GM18951 (cell line): ENCODE measurements around the gene FBXW10B.
"Not testable (repeated sequence)": the region's sequence is repeated elsewhere in the genome, so short reads cannot be mapped to it uniquely, and the experiment has no call there.

ENCODE experiments used
- in situ Hi-C: fragments of 300-500 bp; cut with MboI; formaldehyde crosslinking; loops from one replicate; pipeline ENCODE4 v1.12.0; 2022; ENCODE audit warnings: low sequenced_read_pairs, mixed read lengths, inconsistent platforms; ENCODE audit not compliant: unreplicated experiment

Gene FBXW10B

DNA sequence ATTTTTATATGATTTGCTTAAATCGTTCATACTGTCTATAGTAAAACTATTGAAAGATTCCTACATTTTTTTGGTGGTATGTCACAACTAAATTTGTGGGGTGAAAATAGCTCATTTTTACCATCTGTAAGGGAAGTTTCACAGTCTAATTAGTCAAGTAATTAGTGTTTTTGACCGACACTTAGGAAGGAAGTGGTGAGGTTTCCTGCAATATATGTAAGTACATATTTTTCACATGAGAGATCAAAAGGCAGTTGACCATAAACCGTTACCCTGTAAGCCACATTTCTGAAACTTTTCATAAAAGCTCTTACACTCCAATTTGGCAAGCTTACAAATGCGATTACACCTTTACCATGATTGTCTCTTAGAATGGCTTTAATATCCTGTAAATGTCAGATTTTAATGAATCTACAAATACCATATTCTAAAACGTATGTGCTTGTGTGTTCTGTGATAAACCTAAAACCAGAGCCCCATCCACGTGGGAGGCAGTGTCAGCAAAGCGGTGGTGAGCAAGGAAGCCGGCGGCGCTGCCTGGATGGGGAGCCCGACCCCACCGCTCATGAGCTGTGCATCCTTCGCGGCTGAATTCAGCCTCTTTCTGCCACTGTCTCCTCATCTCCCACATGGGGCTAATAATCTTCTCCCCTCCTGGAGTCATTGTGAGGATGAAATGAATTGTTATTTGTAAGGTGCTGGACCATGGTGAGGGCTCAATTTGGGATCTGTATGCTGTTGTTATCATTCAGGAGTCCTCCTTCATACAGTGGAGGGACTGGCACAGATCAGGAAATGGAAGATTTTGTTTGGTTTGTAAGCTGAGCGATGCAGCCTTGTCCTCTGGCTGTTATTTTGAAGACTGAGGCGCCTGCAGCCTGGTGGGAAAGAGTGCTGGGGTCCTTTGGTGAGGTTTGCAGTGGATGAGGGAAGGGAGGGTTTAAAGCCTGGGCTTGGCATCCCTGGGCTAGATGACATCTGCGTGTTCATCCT is 29.7 kb downstream of the FBXW10B start:
- in situ Hi-C loops, result loop anchor here (10.0 kb wide), 1 partner anchor 1405 kb away; no protein-coding TSS in a partner anchor

DNA sequence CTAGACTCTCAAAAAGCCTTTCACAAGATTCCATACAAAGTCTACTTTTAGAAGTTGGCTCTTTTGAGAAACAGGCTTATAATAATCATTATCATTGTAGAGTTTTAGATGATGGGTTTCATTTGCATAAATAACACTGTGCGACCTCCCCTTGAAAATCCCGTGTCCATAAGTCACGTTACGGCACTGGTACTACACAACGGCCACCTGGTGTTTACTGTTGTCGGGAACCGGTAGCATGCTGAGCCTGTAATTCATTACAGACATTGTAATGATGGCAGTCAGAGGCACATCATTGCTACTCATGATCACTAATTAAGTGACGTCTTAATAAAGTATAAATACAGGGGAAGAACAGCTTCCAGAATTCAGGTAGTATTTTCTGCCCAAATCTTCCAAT is 31.5 kb downstream of the FBXW10B start:
- in situ Hi-C loops, result loop anchor here (10.0 kb wide), 1 partner anchor 1403 kb away; no protein-coding TSS in a partner anchor

- in situ Hi-C loops, result loop anchor here (10.0 kb wide), 1 partner anchor 1399 kb away; no protein-coding TSS in a partner anchor
Measured at GRCh38 chr17:15583313-15583712, 36.2 kb downstream of the FBXW10B start.

- in situ Hi-C loops, result loop anchor here (10.0 kb wide), 1 partner anchor 1397 kb away; no protein-coding TSS in a partner anchor
Measured at GRCh38 chr17:15581462-15581861, 38.0 kb downstream of the FBXW10B start.

GRCh38 chr17:15576848-15577247 is 42.7 kb downstream of the FBXW10B start:
- in situ Hi-C loops, result not testable (repeated sequence)

DNA sequence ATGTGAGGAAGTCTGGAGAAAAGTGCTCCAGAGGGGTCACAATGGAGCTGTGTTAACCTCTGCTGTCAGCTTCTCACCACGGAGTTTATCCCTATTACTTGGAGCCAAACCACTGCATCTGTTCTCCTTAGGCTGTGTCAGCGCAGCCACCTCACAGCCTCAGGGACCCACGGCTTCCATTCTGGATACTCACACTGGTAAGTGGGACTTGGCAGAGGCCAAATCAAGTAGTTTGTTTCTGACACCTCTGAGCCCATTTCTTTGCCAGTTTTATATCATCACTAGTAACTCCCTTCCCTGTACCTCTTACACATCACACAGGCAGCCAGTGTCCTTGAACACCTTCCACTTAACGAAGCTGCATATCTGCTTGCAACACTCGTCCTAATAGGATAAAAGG is 44.8 kb downstream of the FBXW10B start:
- in situ Hi-C loops, result not testable (repeated sequence)

DNA sequence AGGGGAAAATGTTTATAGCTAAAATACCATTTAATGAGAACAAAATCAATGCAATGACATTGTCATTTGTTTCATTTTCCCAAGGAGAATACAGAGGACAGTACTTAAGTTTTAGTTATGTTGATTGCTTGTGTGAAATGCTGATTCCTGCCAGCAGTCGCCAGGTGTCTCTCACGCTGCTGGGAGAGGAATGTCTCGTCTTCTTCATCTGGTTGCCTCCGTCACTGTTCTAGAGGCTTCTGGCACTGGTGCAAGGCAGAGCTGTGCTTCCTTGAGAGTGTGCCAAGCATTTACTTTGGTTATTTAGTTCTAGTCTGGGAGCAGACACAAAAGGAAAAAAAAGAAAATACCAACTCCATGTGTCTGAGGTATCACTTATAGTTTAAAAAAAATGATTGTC is 45.6 kb downstream of the FBXW10B start:
- in situ Hi-C loops, result not testable (repeated sequence)
